HL-60/S4 (cell line): Measurements from ENCODE around the gene AEN.

Experiments used
- in situ Hi-C: fragments of 300-500 bp; cut with MboI; formaldehyde crosslinking; loops from 2 replicates; pipeline ENCODE4 v1.14.3; 2022; ENCODE audit warnings: low sequenced_read_pairs

The AEN gene

DNA sequence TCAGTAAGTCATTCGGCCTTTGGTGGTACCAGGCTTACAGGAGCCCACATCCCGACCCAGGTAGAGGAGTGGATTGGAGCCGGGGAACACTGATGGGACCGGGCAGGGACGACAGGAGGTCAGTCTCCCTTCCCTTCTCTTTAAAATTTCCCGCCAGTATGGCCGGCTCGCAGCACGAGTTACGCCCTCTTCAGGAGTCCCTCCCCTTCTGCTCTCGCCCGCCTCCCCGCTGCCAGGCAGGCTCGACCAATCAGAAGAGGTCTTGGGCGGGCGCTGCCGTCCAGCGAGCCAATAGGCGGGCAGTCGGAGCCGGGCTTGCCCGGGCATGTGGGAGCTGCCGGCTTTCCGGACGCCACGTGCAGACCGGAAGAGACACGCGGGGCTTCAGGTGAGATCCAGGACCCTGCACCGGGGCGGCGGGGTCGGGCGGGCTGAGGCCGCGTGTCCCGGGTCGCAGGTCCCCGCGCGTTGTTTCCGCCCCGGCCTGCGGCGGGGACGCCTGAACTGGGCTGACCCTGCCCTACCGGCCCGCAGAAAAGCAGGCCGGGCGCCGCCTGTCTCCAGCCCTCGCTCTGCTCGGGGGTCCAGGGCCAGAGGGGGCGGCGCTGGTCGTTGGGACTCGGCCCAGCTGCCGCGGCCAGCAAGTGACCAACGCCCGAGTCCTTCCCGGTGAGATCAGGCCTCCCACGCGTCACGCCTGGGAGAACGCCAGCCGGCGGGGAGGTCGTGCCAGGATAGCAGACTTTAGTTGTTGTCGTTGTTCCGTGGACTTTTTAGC is at the start of gene AEN:
Gene AEN, plus strand, starts transcription at position 346 of the 778 bp plus-strand sequence. CDS start 4,870 bp downstream, outside the sequence.
- in situ Hi-C loops, result no loop called here

DNA sequence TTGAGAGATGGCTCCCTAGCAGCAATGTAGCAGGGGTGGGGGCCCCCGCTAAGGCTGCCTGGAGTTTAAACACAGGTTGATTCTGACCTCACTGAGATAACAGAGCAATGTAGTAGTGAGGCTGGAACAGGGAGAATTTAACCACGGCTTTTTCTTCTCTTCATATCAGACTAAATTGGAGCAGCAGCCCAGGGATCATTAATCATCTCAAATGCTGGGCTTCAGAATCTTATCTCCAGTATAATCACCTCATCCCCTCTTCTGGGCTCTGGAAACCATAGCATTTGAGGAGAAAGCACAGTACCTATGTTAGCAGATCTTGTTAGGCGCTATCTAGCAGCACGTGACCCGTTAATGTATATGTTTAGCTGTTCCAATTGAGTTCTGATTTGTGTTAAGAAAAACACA is 49.3 kb upstream of the AEN start:
- in situ Hi-C loops, result no loop called here

GRCh38 chr15:88574077-88574476 is 47.1 kb upstream of the AEN start:
- in situ Hi-C loops, result no loop called here

GRCh38 chr15:88574655-88575054 is 46.5 kb upstream of the AEN start:
- in situ Hi-C loops, result no loop called here

DNA sequence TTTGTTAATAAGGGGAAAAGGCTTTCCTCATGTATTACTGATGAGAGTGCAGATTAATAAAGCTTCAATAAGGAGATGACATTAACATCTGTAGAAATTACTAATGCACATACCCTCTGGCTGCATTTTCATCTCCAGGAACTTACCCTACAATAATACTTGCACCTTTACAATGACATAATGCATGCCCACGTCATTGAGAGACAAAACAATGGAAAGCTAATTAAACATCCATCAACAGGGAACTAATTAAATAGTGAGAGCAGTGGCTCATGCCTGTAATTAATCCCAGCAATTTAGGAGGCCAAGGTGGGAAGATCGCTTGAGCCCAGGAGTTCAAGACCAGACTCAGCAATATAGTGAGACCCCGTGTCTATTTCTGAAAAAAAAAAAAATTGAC is 41.8 kb upstream of the AEN start:
- in situ Hi-C loops, result no loop called here

DNA sequence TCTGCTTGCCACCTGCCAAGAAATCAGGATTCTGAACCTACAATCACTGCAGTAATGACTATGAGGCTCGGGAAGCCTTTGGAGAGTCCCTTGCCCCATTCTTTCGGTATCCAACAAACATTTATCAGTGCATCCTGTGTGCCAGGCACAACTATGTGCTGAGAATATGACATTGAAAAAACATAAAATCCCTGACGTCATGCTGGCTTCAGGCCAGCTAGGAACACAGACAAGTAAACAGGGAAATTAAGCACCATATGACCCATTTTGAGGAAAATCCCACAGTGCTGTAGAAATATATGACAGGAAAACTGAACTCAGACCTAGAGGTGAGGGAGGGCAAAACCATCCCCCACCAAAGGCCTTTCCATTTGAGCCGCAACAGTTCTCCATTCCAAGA is 40.6 kb upstream of the AEN start:
- in situ Hi-C loops, result no loop called here

- in situ Hi-C loops, result no loop called here
These were observed 34.6 kb upstream of the AEN start for GRCh38 chr15:88586401-88587162.

DNA sequence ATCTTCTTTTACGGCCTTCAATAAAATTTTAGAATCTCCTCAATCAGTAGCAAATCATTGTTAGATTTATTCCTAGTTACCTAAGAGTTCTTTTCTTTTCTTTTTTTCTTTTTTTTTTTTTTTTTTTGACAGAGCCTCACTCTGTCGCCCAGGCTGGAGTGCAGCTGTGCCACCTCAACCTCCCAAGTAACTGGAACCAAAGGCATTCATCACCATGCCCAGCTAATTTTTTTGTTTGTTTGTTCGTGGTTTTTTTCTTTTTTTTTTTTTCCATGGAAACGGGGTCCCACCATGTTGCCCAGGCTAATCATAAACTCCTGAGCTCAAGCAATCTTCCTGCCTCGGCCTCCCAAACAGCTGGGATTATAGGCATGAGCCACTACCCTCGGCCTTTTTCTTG is 30.4 kb upstream of the AEN start:
- in situ Hi-C loops, result no loop called here

DNA sequence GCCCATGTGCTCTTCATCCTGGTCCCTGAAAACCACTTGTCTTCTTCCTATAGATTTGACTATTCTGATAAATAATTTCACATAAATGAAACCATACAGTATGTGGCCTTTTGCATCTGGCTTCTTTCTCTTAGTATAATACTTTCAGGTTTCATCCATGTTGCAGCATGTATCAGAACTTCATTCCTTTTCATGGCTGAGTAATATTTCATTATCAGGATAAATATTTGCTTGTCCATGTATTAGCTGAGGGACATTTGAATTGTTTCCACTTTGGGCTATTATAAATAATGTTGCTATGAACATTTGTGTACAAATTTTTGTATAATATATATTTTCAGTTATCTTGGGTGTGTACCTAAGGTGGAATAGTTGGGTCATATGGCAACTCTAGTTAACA is 29.8 kb upstream of the AEN start:
- in situ Hi-C loops, result no loop called here

DNA sequence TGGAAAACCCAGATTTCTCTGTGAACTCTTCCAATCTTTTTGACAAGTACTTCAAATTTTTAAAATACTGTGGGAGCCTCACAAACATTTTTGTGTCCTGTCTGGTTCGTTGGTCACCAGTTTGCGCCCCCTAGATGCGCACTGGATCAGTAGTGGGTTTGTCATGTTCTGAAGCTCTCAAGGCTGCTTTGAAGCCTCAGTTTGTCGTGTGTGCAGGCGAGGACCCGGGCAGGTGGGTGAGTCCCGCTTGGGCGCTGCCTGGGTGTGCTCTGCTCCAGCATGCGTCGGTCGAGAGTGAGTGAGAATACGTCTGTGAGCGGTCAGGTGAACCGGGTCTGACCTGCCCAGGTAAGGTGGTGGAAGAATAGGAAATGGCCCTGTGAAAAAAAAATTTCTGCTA is 17.3 kb upstream of the AEN start:
- in situ Hi-C loops, result no loop called here

GRCh38 chr15:88604381-88605188 is 16.6 kb upstream of the AEN start:
- in situ Hi-C loops, result no loop called here

GRCh38 chr15:88605189-88606069 is 15.7 kb upstream of the AEN start:
- in situ Hi-C loops, result no loop called here

GRCh38 chr15:88606070-88606794 is 14.9 kb upstream of the AEN start:
- in situ Hi-C loops, result no loop called here

GRCh38 chr15:88607951-88608350 is 13.2 kb upstream of the AEN start:
- in situ Hi-C loops, result no loop called here

- in situ Hi-C loops, result no loop called here
These were observed 12.4 kb upstream of the AEN start for GRCh38 chr15:88608607-88609181.

DNA sequence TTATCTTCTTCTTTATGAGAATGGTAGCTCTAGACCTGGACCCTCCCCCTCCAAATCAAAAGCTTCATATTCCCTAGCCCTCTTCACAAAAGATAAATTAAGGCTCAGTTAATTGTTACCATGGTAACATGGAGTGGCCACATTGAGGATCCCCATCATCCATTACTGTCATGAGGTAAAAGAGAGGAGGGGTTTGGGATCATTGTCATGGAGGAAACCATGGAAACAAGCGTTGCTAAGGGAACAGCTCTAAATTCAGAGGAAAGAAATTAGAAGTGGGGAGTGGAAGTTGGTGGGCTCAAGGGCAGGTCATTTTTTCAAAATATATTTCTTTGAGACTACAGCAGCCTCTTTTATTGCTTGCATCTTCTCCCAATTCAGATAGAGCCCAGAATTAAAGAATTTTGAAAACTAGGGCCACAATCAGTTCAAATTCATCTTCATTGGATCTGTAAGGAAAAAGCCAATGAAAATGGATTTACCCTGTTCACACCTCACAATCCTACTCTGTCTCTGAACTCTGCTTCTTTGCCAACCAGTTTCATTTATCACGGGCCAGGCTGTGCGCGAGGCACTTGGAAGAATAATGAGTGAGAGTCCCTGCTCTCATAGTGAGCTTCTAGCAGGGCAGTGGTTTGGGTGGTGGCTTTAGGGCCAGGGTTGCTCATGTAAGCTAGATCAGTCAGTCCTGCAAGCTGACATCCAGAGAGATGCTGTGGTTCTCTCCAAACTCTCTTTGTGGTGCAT is 11.6 kb upstream of the AEN start:
- in situ Hi-C loops, result no loop called here

DNA sequence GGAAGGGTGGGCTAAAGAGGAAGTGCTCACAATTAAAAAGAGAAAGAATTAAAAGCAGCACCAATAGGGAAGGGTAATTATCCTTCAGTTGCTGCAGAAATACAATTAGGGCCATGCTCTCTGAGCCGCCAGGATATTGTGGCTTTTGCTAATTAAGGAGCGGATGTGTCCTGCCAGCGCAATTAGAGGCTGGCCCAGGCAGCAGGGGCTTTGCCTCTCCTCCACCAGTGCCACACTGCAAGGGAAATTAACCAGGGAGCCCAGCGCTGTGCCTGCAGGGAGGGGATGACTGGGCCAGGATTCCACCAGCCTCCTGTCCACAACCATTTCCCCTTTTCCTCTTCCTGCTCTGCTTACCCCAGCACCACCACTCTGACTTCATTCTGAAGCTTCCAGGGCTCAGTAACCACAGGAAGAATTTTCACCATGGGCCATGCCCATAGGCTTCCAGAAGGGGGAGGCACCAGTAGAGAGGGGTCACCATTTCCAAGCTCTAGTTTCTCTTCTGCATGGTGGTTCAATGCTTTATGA is 10.4 kb upstream of the AEN start:
- in situ Hi-C loops, result no loop called here

DNA sequence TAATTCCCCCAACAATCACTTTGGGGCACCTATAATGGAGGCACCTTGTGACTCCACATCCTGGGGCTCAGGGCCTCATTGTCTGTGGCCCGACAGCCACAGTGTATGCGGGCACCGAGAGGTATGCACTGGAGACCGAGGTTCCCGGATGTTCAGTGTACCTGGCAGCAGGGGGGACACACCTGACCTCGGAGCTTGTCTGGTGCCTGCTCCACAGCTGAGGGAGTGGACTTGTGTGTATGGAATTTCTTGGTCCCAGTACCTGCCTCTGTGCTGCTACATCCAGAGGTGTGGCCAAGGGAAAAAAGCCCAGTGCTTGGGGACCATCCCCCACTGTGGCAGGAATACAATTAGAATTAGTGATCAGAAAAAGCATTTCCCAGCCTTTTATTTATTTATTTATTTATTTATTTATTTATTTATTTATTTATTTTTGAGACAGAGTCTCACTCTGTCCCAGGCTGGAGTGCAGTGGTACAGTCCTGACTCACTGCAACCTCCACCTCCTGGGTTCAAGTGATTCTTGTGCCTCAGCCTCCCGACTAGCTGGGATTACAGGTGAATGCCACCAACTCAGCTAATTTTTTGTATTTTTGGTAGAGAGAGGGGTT is 8.8 kb upstream of the AEN start:
- in situ Hi-C loops, result no loop called here
